NCI-H524 treated with DMSO at 0.1 percent for 48 hours (cell line): ENCODE data around the gene KRTAP5-3.
"Not testable (repeated sequence)": the region's sequence is repeated elsewhere in the genome, so short reads cannot be mapped to it uniquely, and the experiment has no call there.

Experiments
- DNase-seq: peaks from one replicate; lab custom pipeline; 2025; lab: John Stamatoyannopoulos, UW

KRTAP5-3 gene

GRCh38 chr11:1618231-1618630, 10.0 kb upstream of the KRTAP5-3 start:
- DNase-seq = no peak

GRCh38 chr11:1607901-1608300, 362 bp downstream of the KRTAP5-3 start:
- not testable (repeated sequence) for DNase-seq

GRCh38 chr11:1607156-1607845, 962 bp downstream of the KRTAP5-3 start:
- DNase-seq = not testable (repeated sequence)

GRCh38 chr11:1605923-1606322, 2.3 kb downstream of the KRTAP5-3 start:
- DNase-seq = not testable (repeated sequence)

DNA sequence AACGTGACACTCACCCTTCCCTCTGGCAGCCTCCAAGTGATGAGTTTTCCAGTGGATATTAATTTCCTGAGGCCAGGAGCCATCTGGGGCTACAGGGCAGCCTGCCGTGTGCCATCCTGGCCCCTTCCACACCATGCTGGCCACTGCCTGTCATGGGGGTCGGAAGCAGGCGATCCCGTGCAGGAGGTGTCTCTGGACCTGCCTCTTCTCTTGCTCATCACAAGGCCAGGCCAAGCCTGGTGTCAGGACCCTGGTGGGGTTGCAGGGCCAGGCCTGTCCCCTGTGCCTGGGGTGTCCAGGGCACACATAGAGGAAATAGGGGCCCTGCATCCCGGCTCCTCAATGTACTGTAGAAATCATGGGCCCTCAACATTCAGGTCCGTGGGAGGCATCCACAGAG, 3.6 kb downstream of the KRTAP5-3 start:
- no peak for DNase-seq

DNA sequence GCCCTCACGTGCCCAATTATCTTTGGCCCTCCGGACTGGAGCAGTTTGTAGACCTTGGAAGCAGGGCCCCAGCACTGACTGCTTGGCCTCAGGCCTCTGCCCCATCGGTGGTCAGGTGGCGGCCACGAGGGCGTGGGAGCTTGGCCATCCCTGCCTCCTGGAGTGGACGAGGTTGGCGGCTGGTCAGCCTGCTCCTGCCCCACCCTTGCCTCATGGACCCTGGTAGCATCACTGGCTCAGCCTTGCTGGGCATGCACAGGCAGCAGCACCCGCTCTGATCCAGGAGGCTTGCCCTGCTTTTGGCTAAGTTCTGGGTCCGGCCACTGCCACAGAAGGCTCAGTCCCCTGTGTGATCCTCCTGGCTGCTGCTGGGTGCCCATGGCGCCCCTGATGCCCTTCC, 4.1 kb downstream of the KRTAP5-3 start:
- DNase-seq = no peak

DNA sequence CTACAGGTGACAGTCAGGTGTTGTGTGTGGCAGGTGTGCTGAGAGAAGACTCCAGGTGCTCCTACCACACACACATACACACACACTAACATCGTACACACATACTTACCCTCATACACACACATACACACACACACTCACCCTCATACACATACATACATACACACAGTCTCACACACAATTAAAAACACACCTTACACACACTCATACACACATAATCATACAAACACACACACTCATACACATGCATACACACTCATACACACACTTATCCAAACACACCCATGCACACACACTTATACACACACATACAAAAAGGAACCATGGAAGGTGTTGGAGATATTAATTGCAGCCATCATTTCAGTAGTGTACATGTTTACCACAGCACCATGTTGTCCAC, 4.6 kb downstream of the KRTAP5-3 start:
- DNase-seq = no peak

DNA sequence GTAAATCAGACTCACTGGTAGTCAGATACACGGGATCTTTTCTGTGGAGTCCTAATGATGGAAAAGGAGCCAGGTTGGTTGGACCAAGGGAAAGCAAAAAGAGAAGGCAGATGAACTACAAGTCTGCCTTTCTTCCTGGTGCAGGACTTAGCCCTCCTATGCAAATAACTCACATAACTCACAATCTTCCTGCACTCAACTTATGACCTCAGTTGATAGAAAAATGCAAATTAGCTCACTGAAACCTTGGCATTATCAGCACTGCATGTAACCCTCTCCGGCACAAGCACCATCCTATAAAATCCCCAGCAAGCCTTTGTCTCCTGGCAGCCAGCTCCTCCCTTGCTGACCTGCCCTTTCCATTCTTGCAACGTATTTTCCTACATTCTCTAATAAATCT, 6.6 kb downstream of the KRTAP5-3 start:
- DNase-seq = not testable (repeated sequence)

- no peak for DNase-seq
These were observed 7.6 kb downstream of the KRTAP5-3 start for GRCh38 chr11:1600626-1601025.

DNA sequence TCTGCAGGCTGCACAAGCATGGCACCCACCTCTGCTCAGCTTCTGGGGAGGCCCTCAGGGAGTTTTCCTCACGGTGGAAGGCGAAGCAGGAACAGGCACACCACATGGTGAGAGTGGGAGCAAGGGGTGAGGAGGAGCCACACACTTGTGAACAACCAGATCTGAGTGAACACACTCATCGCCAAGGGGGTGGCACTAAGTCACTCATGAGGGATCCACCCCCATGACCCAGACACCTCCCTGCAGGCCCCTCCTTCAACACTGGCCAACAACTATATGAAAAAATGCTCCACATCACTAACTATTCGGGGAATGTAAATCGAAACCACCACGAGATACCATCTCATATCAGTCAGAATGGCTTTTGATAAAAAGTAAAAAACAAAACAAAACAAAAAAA, 9.4 kb downstream of the KRTAP5-3 start:
- no peak for DNase-seq

DNA sequence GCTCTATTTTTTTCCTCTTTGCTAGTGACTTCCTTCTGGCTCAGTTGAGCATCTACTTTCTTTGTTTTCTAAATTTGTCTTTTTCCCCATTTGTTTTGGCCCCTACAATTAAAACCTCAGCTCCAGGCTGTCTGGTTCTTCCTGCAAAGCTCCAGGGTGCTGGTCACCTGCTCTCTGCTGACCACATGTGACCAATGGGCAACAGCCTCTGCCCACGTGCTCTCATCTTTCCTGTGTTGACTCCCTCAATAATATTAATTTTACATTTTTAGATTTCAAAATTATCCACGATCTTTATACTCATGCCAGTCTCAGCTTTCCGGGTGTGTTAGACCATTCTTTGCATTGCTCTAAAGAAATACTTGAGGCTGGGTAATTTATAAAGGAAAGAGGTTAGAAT, 9.9 kb downstream of the KRTAP5-3 start:
- not testable (repeated sequence) for DNase-seq

DNA sequence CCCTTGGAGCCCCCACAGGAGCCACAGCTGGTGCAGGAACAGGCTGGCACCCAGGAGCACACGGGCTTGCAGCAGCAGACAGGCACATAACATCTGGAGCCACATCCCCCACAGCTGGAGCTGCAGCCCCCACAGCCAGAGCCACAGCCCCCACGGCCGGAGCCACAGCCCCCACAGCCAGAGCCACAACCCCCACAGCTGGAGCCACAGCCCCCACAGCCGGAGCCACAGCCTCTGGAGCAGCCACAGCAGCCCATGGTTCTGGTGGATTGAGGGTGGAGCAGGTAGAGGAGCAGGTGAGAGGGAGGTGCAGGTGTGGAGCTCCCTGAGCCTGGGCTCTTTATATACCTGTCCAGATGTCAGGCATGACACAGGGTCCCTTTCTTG, 10.3 kb downstream of the KRTAP5-3 start, which contains the start of gene KRTAP5-2:
Gene KRTAP5-2, minus strand, starts transcription at position 301 of the 387 bp plus-strand sequence. Its CDS starts 44 bp downstream, at position 257.
- no peak for DNase-seq

GRCh38 chr11:1597331-1597993, 10.8 kb downstream of the KRTAP5-3 start:
- DNase-seq = no peak

DNA sequence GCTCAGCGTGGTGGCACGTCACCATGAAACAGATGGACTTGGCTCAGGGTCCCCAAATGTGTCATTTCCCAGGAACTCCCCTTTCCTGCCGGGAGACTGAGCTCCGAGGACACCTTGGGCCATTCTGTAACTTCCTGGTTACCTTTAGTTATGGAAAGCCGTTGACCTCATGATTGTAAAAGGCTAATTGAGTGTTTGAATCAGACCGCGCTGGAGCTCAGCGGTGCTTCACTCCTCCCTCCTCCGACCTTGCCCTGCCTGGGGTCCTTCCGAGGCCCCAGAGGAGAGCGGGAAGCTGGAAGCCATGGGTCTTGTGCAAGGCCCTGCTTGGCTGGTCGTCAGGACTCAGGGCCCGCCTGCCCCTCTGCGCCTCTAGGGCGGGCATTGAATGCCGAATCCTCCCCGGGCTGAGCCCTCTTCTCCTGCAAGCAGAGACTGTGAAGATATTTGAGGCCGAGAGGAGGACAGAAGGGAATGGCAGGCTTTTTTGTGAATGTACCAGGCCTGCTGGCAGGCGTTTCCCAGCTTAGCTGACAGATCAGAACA, 11.6 kb downstream of the KRTAP5-3 start:
- DNase-seq = not testable (repeated sequence)

- DNase-seq = not testable (repeated sequence)
These were observed 12.2 kb downstream of the KRTAP5-3 start for GRCh38 chr11:1595994-1596575.

GRCh38 chr11:1592628-1593027, 15.6 kb downstream of the KRTAP5-3 start:
- DNase-seq = no peak

- DNase-seq = no peak
These were observed 18.3 kb downstream of the KRTAP5-3 start for GRCh38 chr11:1589996-1590395.

- not testable (repeated sequence) for DNase-seq
These were observed 18.9 kb downstream of the KRTAP5-3 start for GRCh38 chr11:1589191-1589963.

- no peak for DNase-seq
These were observed 21.6 kb downstream of the KRTAP5-3 start for GRCh38 chr11:1586699-1587098.

- not testable (repeated sequence) for DNase-seq
These were observed 23.4 kb downstream of the KRTAP5-3 start, which contains the start of gene KRTAP5-1 for GRCh38 chr11:1584661-1585370. Gene KRTAP5-1 (minus strand): TSS chr11:1585283. CDS start chr11:1585249, 34 bp downstream.

- not testable (repeated sequence) for DNase-seq
These were observed 25.4 kb downstream of the KRTAP5-3 start for GRCh38 chr11:1582909-1583308.
